SIG-M5 (cell line): ENCODE results near the gene PDXK.
"Not testable (repeated sequence)": the region's sequence is repeated elsewhere in the genome, so short reads cannot be mapped to it uniquely, and the experiment has no call there.

ENCODE experiments used
- DNase-seq: peaks from one replicate; lab custom pipeline; 2025; lab: John Stamatoyannopoulos, UW

Gene PDXK

DNA sequence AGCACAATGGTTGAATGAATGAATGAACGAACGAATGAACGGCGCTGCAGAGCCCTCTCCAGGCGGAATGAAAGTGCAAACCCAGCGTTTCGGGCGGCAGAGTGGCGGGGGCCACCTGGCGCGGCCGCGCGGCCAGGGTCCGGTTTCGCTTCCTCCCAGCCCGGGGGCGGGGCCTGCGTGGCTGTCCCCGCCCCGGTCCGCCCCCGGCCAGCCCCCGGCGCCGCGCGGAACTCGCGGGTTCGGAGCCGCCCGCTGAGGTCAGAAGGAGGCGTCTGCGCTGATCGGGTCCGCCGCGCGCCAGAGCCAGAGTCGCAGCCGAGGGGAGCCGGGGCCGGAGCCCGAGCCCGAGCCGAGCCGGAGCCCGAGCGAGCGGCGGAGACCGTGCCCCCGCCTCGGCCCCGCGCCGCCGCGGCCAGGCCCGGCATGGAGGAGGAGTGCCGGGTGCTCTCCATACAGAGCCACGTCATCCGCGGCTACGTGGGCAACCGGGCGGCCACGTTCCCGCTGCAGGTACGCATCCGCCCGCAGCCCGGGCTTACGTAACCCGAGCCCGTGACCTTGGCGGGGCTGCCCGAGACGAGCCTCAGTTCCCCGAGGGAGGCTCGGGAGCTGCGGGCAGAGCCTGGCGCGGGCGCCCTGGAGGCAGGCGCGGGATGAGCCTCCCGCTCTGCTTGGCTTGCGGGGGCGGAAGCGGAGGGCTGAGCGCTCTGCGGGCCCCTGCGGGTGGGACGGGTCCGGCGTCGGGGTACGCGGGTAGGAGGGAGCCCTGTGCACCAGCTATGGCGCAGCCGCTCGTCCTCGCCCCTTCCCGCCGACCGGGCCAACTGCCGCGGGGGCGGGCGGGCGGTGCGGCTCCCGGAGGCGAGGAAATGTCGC is at the start of gene PDXK:
PDXK (plus strand) TSS at position 258 of the 876 bp plus-strand sequence; CDS start at position 424, 166 bp downstream.
- no peak for DNase-seq

GRCh38 chr21:43669828-43670605 is 48.9 kb upstream of the PDXK start:
- no peak for DNase-seq

DNA sequence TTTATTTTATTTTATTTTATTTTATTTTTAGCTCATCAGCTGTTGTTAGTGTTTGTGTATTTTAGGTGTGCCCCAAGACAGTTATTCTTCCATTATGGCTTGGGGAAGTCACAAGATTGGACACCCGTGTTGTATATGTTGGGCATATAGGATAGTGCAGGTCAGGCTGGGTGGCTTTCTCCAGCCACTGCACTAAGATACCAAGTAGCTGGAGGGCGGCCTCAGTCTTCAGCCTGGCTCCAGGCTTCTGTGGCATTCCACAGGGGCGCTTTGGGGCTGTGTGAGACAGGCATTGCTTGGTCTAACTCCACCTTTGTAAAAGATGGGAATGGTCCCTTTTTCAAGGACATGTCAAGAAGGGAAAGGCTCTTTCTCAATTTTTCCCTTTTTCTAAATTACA is 43.1 kb upstream of the PDXK start:
- no peak for DNase-seq

GRCh38 chr21:43676391-43676790 is 42.5 kb upstream of the PDXK start:
- no peak for DNase-seq

- DNase-seq = no peak
These were observed 39.0 kb upstream of the PDXK start for GRCh38 chr21:43679951-43680350.

GRCh38 chr21:43680421-43680820 is 38.5 kb upstream of the PDXK start:
- not testable (repeated sequence) for DNase-seq

GRCh38 chr21:43681650-43682049 is 37.3 kb upstream of the PDXK start:
- DNase-seq = no peak

- DNase-seq = no peak
These were observed 34.5 kb upstream of the PDXK start for GRCh38 chr21:43684424-43684823.

- DNase-seq = no peak
These were observed 31.9 kb upstream of the PDXK start for GRCh38 chr21:43686811-43687565.

GRCh38 chr21:43687566-43688399 is 31.1 kb upstream of the PDXK start:
- DNase-seq = no peak

- DNase-seq = no peak
These were observed 30.0 kb upstream of the PDXK start for GRCh38 chr21:43688906-43689305.

DNA sequence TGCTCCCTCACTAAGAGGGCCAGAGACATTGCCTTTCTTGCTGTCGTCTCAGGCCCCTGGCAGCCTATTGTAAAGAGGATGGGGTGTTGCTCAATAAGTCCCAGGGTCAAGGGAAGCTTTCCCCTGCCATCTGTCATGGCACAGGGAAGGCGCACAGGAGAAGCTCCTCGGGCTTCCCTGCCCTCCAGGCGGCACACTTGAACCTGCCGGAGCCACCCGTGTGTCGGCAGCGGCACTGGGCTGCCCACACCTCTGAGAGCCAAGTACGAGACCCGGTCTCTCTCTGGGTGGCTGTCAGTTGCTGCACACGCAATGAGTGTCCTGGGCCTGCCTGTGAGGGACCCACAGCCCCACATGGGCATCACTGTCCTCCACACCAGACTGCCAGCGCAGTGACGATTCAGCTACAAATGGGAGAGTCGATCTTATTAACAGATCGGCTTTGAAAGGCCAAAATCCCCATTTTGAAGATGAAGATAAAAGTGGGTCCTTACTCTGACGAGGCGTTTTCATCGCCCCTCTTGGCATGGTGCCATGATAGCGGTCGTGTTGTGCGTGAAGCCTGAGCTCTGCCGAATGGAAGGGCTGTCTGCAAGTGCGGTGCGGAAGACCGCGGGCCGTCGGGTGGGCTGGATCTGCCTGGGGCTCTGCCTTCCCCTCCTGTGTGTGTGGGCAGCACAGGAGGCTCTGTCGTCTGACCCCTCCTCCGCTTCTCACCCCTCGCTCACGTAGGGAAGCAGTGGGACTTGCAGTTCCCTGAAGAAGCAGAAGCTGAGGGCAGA is 29.2 kb upstream of the PDXK start:
- DNase-seq = no peak

GRCh38 chr21:43690346-43690745 is 28.6 kb upstream of the PDXK start:
- no peak for DNase-seq

DNA sequence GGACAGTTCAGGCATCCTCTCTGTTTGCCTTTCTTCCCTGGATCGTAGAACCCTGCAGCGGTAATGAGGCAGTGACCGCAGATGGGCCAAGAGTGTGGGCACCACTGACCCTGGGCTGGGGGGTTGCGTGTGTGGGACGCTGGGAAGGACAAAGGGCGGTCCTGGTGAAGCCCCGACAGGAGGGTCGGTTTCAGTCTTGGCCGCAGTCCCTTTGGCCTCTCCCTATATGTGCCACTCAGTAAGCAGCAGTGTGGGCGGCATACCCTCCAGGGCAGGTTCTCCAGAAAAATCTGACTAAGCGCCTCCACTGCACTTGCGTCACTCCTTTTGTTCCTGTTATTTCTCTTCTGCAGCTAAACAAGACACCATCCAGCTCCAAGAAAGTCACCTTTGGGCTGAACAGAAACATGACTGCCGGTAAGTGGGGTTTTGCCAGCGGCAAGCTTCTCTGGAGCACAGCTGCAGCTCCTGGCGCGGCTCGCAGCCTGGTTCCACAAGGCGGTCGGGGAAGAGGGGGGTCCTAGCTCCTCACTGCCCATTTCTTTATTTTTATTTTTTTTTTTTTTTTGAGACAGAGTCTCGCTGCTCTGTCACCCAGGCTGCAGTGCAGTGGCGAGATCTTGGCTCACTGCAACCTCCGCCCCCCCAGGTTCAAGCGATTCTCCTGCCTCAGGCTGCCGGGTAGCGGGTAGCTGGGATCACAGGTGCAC is 27.7 kb upstream of the PDXK start:
- DNase-seq = no peak

- no peak for DNase-seq
These were observed 27.1 kb upstream of the PDXK start for GRCh38 chr21:43691801-43692200.

GRCh38 chr21:43692949-43693348 is 26.0 kb upstream of the PDXK start:
- DNase-seq = no peak

DNA sequence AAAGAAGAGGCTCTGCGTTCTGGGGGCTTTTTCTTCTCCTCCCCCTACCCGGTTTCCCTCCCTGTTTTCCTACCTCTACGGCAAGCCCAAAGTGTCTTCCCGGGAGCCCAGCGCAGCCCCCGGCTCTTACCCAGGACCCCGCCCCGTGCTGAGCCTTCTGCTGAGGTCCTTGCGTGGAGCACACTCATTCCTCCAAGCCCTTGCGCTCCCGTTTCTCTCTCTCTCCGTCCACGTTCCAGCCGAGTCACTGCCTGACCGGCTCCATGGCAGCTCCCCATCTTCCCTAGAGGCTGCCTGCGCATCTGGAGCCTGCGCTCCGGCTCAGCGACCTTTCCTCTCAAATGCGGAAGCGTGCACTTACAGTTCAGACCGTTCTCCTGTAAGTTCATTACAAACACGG is 24.9 kb upstream of the PDXK start:
- DNase-seq = no peak

DNA sequence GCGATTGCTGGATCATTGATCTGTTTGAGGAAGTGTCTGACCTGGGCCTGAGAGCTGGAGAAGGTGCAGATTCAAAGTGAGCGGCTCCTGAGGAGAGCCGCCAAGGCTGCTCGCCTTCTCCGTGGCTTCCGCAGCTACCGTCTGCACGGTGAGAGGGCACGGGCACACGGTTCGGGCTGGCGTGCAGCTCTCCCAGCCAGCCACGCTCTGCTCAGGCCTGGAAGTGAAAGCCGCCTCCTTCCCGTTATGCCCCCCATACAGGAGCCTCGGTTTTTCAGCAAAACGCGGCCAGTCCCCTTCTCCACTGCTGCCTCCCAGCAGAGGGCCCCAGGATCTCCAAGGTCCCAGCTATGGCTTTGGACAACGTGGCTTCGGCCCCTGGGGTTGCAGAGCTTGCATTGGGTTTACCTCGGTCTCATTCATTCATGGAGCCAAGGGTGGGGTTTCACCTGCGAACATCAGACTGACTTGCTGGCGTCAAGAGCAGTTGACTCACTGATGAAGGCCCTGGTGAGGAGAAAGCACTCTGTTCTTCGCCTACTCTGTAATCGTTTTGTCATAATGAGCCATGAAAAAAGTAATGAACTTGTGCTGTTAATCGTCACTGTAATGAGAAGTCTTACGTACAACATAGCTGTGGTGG is 24.4 kb upstream of the PDXK start:
- no peak for DNase-seq

GRCh38 chr21:43696214-43696613 is 22.7 kb upstream of the PDXK start:
- no peak for DNase-seq
